ENCODE results near the gene MIX23. TPM values are rescaled to one million over a fixed set of nuclear protein-coding genes. Genes with fewer than 3 reads are reported as not detected.
A peak's percentile ranks its signal among the peaks of the same experiment; 100 is the strongest.

MIX23 gene
- total RNA-seq, 4 donors from 2014 or later: 11.8 to 30.6 (median 24.2) TPM

GRCh38 chr3:122349171-122349570 is 33.9 kb downstream of the MIX23 start:
- no peak overlapping the region for H3K4me3 ChIP-seq
- no peaks in the 10 kb centered on the region for H3K36me3 ChIP-seq
- 83% methylated on average over 1 of the region's 1 CpG for WGBS, 2 donors
- no peaks in the 10 kb centered on the region for H3K9me3 ChIP-seq
- peaks cover 0 to 41% (median 5%) of the 10 kb centered on the region in 3 donors for H3K4me1 ChIP-seq
- DNase-seq: no peak
- no peak for TF ChIP-seq CTCF (IDR thresholded peaks at IDR 0.05)
- TF ChIP-seq POLR2A (IDR thresholded peaks at IDR 0.05): no peak
- H3K27me3 ChIP-seq: no peaks in the 10 kb centered on the region
- intact Hi-C loops (cut with DNase I): no loop called here
- no peak overlapping the region for H3K27ac ChIP-seq

DNA sequence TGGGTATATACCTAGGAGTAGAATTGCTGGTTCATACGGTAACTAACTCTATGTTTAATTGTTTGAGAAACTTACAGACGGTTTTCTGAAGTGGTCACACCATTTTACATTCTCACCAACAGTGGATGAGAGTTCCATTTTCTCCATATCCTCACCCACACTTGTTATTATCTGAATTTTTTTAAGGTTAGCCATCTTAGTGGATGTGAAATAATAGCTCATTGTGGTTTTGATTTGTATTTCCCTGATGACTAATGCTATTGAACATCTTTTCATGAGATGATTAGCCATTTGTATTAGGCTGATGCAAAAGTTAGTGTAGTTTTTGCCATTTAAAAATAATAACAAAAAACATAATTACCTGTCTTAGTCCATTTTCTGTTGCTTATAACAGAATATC is 39.4 kb downstream of the MIX23 start:
- DNase-seq: no peak
- Histone ChIP-seq H3K27me3 (no peaks in the 10 kb centered on the region), H3K36me3 (peaks cover 0 to 30% (median 0%) of the 10 kb centered on the region in 3 donors), H3K4me3 (no peak overlapping the region), H3K4me1 (no peaks in the 10 kb centered on the region), H3K9me3 (no peaks in the 10 kb centered on the region), H3K27ac (no peak overlapping the region)
- TF ChIP-seq CTCF (IDR thresholded peaks at IDR 0.05) (no peak), POLR2A (IDR thresholded peaks at IDR 0.05) (no peak)
- intact Hi-C loops (cut with DNase I): no loop called here
- 73 to 82% methylated on average over 2 of the region's 2 CpGs for WGBS, 2 donors

GRCh38 chr3:122342803-122343202 is 40.2 kb downstream of the MIX23 start:
- Histone ChIP-seq H3K4me1 (no peaks in the 10 kb centered on the region), H3K9me3 (no peaks in the 10 kb centered on the region), H3K27ac (no peak overlapping the region), H3K4me3 (no peak overlapping the region), H3K27me3 (no peaks in the 10 kb centered on the region), H3K36me3 (peaks cover 0 to 38% (median 0%) of the 10 kb centered on the region in 3 donors)
- WGBS, 2 donors: 82 to 100% methylated on average over 1 of the region's 1 CpG
- DNase-seq: no peak
- TF ChIP-seq POLR2A (IDR thresholded peaks at IDR 0.05) (no peak), CTCF (IDR thresholded peaks at IDR 0.05) (no peak)
- intact Hi-C loops (cut with DNase I): no loop called here

GRCh38 chr3:122332551-122332950 is 50.5 kb downstream of the MIX23 start:
- Histone ChIP-seq H3K9me3 (no peaks in the 10 kb centered on the region), H3K4me1 (peaks cover 0 to 42% (median 0%) of the 10 kb centered on the region in 3 donors), H3K4me3 (no peak overlapping the region), H3K27me3 (no peaks in the 10 kb centered on the region), H3K27ac (peak overlapping the region in 1 of 4 donors; percentile 37), H3K36me3 (peaks cover 0 to 80% (median 0%) of the 10 kb centered on the region in 3 donors)
- TF ChIP-seq CTCF (IDR thresholded peaks at IDR 0.05) (no peak), POLR2A (IDR thresholded peaks at IDR 0.05) (no peak)
- intact Hi-C loops (cut with DNase I): no loop called here
- WGBS, 2 donors: 91 to 97% methylated on average over 8 of the region's 8 CpGs
- DNase-seq: no peak

- intact Hi-C loops (cut with DNase I): no loop called here
- Histone ChIP-seq H3K4me1 (peaks cover 0 to 43% (median 0%) of the 10 kb centered on the region in 3 donors), H3K36me3 (peaks cover 0 to 76% (median 0%) of the 10 kb centered on the region in 3 donors), H3K27me3 (no peaks in the 10 kb centered on the region), H3K27ac (peak overlapping the region in 3 of 4 donors; percentile 37 to 49 (median 46)), H3K9me3 (no peaks in the 10 kb centered on the region), H3K4me3 (no peak overlapping the region)
- no peak for TF ChIP-seq POLR2A (IDR thresholded peaks at IDR 0.05)
- DNase-seq: no peak
- 74 to 76% methylated on average over 4 of the region's 4 CpGs for WGBS, 2 donors
Measured at GRCh38 chr3:122331886-122332285, 51.1 kb downstream of the MIX23 start.

- peaks cover 0 to 56% (median 8%) of the 10 kb centered on the region in 3 donors for H3K4me1 ChIP-seq
- no peak for TF ChIP-seq CTCF (IDR thresholded peaks at IDR 0.05)
- no peak for TF ChIP-seq POLR2A (IDR thresholded peaks at IDR 0.05)
- no peak for DNase-seq
- intact Hi-C loops (cut with DNase I): no loop called here
- peak overlapping the region; percentile 27 to 56 (median 50) for H3K4me3 ChIP-seq
- no peaks in the 10 kb centered on the region for H3K9me3 ChIP-seq
- H3K36me3 ChIP-seq: peaks cover 0 to 24% (median 0%) of the 10 kb centered on the region in 3 donors
- peak overlapping the region; percentile 24 to 86 (median 80) for H3K27ac ChIP-seq
- 83 to 92% methylated on average over 3 of the region's 3 CpGs for WGBS, 2 donors
- H3K27me3 ChIP-seq: no peaks in the 10 kb centered on the region
Measured at GRCh38 chr3:122325769-122326168, 57.3 kb downstream of the MIX23 start.
